Thyroid gland (tissue), 4 donors: ENCODE measurements around the gene BEAN1. TPM values are rescaled to one million over a fixed set of nuclear protein-coding genes. Genes with fewer than 3 reads are reported as not detected.

Experiments used
- DNase-seq, 2 donors: peaks; one replicate each; pipeline ENCODE4 v3.0.0-alpha.2; 2019
- H3K27ac ChIP-seq, 3 donors: fragments of 200-600 bp; sonication (generic); 1 replicate in 2 of 3; 2 replicates in 1 of 3; pipeline ENCODE4 v1.5.1; 2016 to 2019; ENCODE audit warnings: mild to moderate bottlenecking in 1 of 3, moderate library complexity in 1 of 3
- H3K27me3 ChIP-seq: fragments of 200-600 bp; sonication (generic); one replicate; pipeline ENCODE4 v1.5.1; 2019
- H3K36me3 ChIP-seq, 2 donors: fragments of 200-600 bp; sonication (generic); one replicate each; pipeline ENCODE4 v1.5.1; 2016 to 2019
- H3K4me1 ChIP-seq, 2 donors: fragments of 200-600 bp; sonication (generic); one replicate each; pipeline ENCODE4 v1.5.1; 2017 to 2019
- H3K4me3 ChIP-seq, 3 donors: fragments of 200-600 bp; sonication (generic); replicated peaks in 1 of 3; 1 replicate in 2 of 3; 2 replicates in 1 of 3; pipeline ENCODE4 v1.5.1; 2016; ENCODE audit warnings: mild to moderate bottlenecking in 1 of 3
- H3K9me3 ChIP-seq: fragments of 200-600 bp; sonication (generic); one replicate; pipeline ENCODE4 v1.5.1; 2017
- CTCF ChIP-seq, 6 experiments: fragments of 200-600 bp in 3 of 6; fragments of 450-650 bp in 3 of 6; sonication (generic) in 3 of 6; IDR thresholded peaks; one replicate each; pipeline ENCODE4 v1.5.1; 2016 to 2019; ENCODE audit warnings: antibody characterized with exemption in 6 of 6, mild to moderate bottlenecking in 2 of 6, inconsistent platforms in 1 of 6, moderate library complexity in 1 of 6
- POLR2A ChIP-seq, 2 donors: fragments of 450-650 bp; IDR thresholded peaks; one replicate each; pipeline ENCODE4 v1.6.1; 2017; ENCODE audit warnings: antibody characterized with exemption in 2 of 2, mild to moderate bottlenecking in 2 of 2, moderate library complexity in 1 of 2
- WGBS, 2 donors: methylation state at CpG; one replicate each; pipeline ENCODE4 v1.1.5; 2017; 5-methylcytosine and 5-hydroxymethylcytosine counted together
- intact Hi-C: fragments of 100-400 bp; cut with DNase I; formaldehyde crosslinking; loops from one replicate; pipeline ENCODE4 v1.15.1; 2023
- total RNA-seq, 4 donors: library from RNA; depleted of rRNA; stranded (reverse); fragments of >200 nt; gene quantifications; one replicate each; pipeline ENCODE4 v1.2.3, GENCODE V29; 2016

BEAN1 gene
- total RNA-seq, 4 donors from 2014 or later, result 0.38 to 0.54 TPM; not detected in 2

- H3K36me3 ChIP-seq, result no peaks in the 10 kb centered on the region
- H3K4me3 ChIP-seq, result no peak overlapping the region
- no peaks in the 10 kb centered on the region for H3K27me3 ChIP-seq
- no peak overlapping the region for H3K27ac ChIP-seq
- intact Hi-C loops, result no loop called here
- no peak for DNase-seq
- TF ChIP-seq POLR2A (IDR thresholded peaks at IDR 0.05) (no peak), CTCF (IDR thresholded peaks at IDR 0.05) (no peak)
- H3K4me1 ChIP-seq, result peaks cover 11 to 21% of the 10 kb centered on the region in 2 donors
- no peaks in the 10 kb centered on the region for H3K9me3 ChIP-seq
- 78 to 86% methylated on average over 3 of the region's 3 CpGs for WGBS, 2 donors
These were observed 3.1 kb downstream of the BEAN1 start for GRCh38 chr16:66430214-66430613.

- no peaks in the 10 kb centered on the region for H3K9me3 ChIP-seq
- no peak overlapping the region for H3K4me3 ChIP-seq
- intact Hi-C loops, result no loop called here
- TF ChIP-seq CTCF (IDR thresholded peaks at IDR 0.05), result no peak
- TF ChIP-seq POLR2A (IDR thresholded peaks at IDR 0.05), result no peak
- no peak for DNase-seq
- no peaks in the 10 kb centered on the region for H3K27me3 ChIP-seq
- WGBS, 2 donors, result 83 to 87% methylated on average over 8 of the region's 8 CpGs
- H3K36me3 ChIP-seq, result no peaks in the 10 kb centered on the region
- H3K27ac ChIP-seq, result no peak overlapping the region
- H3K4me1 ChIP-seq, result peaks cover 6 to 13% of the 10 kb centered on the region in 2 donors
These were observed 4.7 kb downstream of the BEAN1 start for GRCh38 chr16:66431760-66432159.

GRCh38 chr16:66432429-66432828 lies 5.3 kb downstream of the BEAN1 start:
- Histone ChIP-seq H3K27ac (no peak overlapping the region), H3K4me3 (no peak overlapping the region), H3K9me3 (no peaks in the 10 kb centered on the region), H3K27me3 (no peaks in the 10 kb centered on the region), H3K36me3 (no peaks in the 10 kb centered on the region), H3K4me1 (peaks cover 6 to 12% of the 10 kb centered on the region in 2 donors)
- intact Hi-C loops, result no loop called here
- TF ChIP-seq CTCF (IDR thresholded peaks at IDR 0.05), result no peak
- TF ChIP-seq POLR2A (IDR thresholded peaks at IDR 0.05), result no peak
- DNase-seq, result no peak
- WGBS, 2 donors, result 88 to 98% methylated on average over 5 of the region's 5 CpGs

- TF ChIP-seq POLR2A (IDR thresholded peaks at IDR 0.05), result no peak
- no peak for TF ChIP-seq CTCF (IDR thresholded peaks at IDR 0.05)
- WGBS, 2 donors, result 50 to 66% methylated on average over 7 to 9 of the region's 9 CpGs
- DNase-seq, result no peak
- H3K27me3 ChIP-seq, result no peaks in the 10 kb centered on the region
- no peaks in the 10 kb centered on the region for H3K36me3 ChIP-seq
- no peak overlapping the region for H3K27ac ChIP-seq
- H3K4me1 ChIP-seq, result no peaks in the 10 kb centered on the region
- no peaks in the 10 kb centered on the region for H3K9me3 ChIP-seq
- intact Hi-C loops, result no loop called here
- H3K4me3 ChIP-seq, result no peak overlapping the region
These were observed 7.7 kb downstream of the BEAN1 start for GRCh38 chr16:66434619-66435430.

- Histone ChIP-seq H3K4me1 (no peaks in the 10 kb centered on the region), H3K27me3 (no peaks in the 10 kb centered on the region), H3K36me3 (no peaks in the 10 kb centered on the region), H3K4me3 (no peak overlapping the region), H3K27ac (no peak overlapping the region), H3K9me3 (no peaks in the 10 kb centered on the region)
- no peak for DNase-seq
- WGBS, 2 donors, result 96 to 100% methylated on average over 1 of the region's 1 CpG
- TF ChIP-seq POLR2A (IDR thresholded peaks at IDR 0.05) (no peak), CTCF (IDR thresholded peaks at IDR 0.05) (no peak)
- intact Hi-C loops, result no loop called here
These were observed 8.8 kb downstream of the BEAN1 start for GRCh38 chr16:66435896-66436295.
